GM21360 (cell line): Measurements from ENCODE around the gene SLC20A1.

Experiments used
- ATAC-seq: cut with Tn5 transposase; IDR thresholded peaks from one replicate; pipeline ENCODE4 v1.9.1; 2021; ENCODE audit warnings: mild to moderate bottlenecking, moderate library complexity; ENCODE audit not compliant: unreplicated experiment

SLC20A1 gene

DNA sequence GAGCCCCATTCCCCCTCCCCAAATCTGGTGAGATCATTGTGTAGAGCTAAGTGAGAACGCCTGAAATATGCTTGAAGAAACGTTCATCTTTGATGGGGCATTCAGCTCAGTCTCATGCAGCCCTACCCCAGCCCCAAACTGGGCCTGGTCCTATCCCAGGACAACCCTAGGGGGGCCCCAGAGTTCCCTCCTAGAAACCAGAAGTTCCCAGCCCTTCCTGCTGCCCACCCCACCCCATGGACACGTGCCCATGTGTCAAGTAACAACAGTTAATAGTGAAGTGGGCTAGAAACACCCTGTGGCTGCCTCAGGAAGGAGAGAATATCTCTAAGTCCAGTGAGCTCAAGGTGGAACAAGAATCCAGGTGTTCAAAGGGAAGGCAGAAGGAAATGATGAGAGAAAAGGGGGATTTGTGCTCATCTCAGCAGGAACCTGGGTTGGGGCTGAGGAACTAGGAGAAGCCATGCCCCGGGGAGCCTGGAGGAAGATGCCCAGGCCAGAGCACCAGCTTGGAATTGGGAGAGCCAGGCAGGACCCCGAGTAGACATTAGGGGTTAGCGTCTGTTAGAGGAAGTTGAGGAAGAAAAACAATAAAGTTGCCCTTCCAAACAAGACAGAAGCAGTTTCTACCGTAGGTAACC is 20.1 kb upstream of the SLC20A1 start:
- ATAC-seq: no peak

- no peak for ATAC-seq
Measured at GRCh38 chr2:112626604-112627059, 19.1 kb upstream of the SLC20A1 start.

DNA sequence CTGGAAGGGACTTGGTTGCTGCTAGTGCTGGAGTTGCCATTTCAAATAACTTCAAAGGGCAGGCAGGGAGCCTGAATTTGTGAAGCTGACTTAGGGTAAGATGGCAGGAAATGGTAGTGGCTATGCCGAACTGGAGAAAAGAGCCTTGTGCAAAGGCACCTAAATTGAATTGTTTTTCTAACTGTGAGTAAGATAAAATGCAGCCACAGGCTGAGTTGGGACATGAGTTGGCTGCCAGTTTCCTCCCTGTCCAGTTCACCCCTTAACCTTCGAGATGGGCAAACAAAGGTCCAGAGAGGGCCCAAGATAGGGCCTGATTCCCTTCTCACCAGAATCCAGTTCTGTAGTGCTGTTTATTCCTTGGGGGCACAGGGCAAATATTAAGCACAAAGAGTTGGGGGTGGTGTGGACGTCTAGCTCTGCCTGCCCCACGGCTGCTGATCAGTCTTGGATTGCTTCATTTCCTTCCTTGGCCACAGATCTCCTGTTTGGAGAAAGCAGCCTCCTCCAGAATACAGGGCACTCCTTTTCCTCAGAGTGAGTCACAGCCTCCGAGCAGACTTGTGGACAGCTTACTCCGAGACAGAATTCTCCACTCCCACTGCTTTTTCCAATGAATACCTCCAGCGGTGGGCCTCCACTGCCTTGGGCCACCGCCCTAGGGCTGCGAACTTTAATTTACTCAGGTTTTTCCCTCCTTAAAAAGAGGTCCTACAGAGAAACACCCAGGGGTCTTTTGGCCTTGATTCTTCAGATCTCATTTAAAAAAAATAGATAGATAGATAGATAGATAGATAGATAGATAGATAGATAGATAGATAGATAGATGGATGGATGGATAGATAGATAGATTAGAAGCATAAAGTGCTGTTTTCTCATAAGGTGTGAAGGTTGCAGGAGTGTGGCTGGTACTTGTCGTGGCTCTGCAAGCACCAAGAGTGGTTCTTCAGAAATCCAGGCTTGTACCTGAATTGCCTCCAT is 18.4 kb upstream of the SLC20A1 start:
- ATAC-seq: no peak

DNA sequence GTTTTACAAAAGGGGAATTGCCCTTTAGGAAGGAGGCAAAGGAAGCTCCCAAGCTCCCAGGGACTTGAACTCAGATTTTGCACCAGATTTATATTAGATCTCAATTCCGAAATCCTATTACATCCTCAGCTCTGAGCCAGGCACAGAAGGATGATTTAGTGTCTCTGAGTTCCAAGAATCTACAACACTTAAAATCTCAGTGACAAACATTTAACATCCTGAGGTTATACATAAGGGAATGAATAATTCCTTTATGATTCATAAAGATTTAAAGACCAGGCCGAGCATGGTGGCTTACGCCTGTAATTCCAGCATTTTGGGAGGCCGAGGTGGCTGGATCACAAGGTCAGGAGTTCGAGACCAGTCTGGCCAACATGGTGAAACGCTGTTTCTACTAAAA is 16.5 kb upstream of the SLC20A1 start:
- no peak for ATAC-seq

GRCh38 chr2:112629823-112630222 is 15.9 kb upstream of the SLC20A1 start:
- ATAC-seq: no peak

DNA sequence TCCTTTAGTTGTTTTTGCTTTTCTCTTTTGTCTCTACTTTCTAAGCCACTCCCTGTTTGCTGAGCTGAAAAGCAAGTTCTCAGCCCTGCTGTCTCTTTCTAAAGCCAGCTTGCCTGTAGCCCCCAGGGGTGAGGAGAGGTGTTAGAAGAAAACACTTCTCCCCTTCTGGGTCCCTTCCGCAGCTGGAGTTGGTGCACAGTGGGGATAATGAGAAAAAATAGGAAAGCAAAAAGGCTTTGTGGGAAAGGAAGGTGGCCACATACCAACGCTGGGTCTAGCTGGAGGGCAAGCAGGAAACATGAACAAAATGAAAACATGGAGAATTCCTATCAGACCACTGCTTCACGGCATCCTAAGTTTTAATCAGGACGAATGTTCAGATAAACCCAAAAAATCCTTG is 15.5 kb upstream of the SLC20A1 start:
- ATAC-seq: no peak

DNA sequence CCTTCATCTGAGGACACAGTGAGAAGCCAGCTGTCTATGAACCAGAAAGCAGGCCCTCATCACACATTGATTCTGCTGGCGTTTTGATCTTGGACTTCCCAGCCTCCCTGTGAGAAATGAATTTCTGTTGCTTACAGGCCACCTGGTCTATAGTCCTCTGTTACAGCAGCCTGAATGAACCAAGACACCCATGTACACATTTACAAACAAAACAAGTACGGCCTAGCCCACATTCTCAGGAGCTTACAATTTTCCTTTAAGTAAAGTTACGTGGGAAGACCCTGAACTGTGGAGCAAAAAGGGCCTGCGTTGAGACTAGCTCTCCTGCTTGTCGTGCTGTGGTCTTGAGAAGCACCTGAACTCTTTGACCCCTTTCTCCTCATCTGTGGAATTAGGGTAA is 12.0 kb upstream of the SLC20A1 start:
- ATAC-seq: no peak

DNA sequence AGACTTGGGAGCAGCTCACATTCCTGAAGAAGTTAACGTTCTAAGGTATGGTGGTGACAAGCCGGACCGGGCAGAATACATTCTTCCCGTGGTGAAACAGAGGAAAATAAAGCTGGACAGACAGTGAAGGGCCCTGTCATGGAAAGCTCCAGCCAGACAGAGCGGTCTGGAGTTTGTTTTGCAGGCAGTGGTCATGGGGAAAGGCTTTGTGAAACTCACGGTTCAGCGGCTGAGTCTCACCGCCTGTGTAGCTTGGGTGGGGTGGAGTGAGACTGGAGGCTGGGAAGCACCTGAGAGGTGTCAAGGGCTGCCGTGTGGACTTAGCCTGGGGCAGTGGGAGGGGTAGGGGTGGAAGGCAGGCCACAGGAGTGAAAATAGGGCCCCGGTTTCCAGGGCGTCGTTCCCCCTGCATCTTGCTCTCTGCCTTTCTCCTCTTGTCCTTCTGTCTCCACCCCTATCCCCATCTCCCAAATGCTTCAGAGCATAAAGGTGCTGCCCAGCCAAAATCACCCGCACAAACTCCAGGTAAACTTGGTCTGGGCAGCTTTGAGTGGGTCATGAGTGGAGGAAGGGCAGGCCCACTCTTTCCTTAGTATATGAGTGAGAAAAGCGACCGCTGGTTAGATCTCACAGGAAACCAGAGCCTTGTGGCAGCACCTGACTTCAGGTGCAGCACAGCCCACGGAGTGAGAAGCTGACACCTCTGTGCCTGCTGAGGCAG is 11.4 kb upstream of the SLC20A1 start:
- ATAC-seq: no peak

DNA sequence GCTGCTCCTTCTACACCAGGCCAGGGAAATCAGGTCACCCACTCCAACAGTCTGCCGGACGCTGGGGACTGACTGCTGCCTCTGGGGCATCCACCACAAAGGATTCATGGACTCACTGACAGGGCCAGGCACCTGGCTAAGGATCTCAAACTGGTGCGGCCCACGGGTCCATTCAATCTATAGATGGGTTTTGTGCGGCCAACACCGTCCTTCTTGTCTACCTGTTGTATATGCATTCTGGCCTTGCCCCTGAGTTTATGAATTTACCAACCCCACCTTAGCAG is 10.9 kb upstream of the SLC20A1 start:
- no peak for ATAC-seq

GRCh38 chr2:112636605-112637288 is 9.0 kb upstream of the SLC20A1 start:
- ATAC-seq: no peak

DNA sequence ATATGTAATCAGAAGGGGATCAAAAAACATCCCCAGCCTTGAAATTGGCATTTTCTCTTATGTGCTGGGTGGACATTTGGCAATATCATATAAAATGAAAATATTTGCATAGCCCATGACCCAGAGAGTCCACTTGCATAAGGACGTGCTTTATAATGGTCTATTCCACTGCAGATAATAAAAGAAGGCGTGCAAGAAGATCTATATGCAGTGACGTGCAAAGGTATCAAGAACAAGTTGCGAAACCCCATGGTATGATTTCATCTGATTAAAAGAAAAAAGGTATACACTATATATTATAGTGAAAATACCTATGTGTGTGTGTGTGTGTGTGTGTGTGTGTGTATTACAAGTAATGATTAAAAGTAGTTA is 8.5 kb upstream of the SLC20A1 start:
- no peak for ATAC-seq

- no peak for ATAC-seq
Measured at GRCh38 chr2:112639936-112640335, 5.8 kb upstream of the SLC20A1 start.

- ATAC-seq: no peak
Measured at GRCh38 chr2:112640467-112640799, 5.3 kb upstream of the SLC20A1 start.

DNA sequence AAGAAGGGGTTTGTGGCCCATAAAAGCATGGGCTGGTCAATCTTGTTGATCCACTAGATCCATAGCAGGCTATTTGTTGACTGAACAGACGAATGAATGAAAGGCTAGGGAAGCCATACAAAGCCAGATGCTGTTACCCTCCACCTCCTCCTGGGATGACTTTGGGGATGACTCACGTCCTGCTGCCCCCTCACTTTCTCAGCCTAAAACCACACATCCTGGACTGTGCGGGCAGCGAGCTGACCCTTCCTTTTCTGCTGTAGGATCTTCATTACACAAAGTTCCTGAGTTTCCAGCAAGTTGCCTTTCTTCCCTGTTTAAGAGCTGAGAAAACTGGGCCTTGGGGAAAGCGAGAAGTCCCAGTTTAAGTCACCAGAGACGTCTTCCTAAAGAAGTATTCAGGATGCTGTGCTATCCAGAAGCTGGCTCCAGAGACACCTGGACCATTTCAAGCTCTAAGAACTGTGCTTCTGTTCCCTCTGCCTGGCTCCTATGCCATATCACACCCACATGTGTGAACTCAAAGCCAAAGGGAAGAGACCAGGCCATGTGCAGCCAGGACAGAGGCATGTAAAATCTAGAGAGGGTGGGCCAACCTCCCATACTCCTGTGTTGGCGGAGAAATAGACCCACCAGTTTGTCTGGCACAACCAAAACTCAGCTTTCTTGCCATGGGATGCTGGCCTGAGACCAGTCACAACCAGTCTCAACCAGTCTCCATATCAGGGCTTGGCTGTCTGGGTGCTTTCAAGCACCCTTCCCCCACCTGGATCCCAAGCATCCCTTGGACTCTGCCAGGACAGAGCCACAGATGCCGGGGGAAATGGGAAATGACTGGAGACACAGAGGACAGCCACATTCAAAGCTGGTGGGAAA is 4.7 kb upstream of the SLC20A1 start:
- ATAC-seq: no peak

DNA sequence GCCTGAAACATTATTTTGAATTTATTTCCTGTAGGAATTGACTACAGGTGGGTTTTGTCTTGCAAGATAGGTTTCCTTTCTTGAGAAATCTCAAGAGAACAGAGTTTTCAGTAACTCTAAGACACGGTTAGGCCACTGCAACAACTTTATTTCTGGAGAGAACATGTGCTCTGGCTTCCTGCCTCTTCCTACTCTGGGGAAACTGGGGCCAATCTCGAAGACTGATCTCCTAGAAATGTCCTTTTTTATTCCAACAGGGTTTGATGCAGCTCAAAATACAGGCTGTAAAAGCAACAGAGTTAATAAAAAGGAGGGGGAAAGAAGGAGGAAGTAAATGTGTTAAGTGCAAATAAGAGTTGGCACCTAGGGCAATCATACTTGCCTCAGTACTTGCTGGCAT is 4.0 kb upstream of the SLC20A1 start:
- no peak for ATAC-seq

GRCh38 chr2:112642561-112642960 is 3.2 kb upstream of the SLC20A1 start:
- no peak for ATAC-seq

GRCh38 chr2:112642966-112643365 is 2.8 kb upstream of the SLC20A1 start:
- ATAC-seq: no peak

- no peak for ATAC-seq
Measured at GRCh38 chr2:112643488-112643887, 2.3 kb upstream of the SLC20A1 start.

DNA sequence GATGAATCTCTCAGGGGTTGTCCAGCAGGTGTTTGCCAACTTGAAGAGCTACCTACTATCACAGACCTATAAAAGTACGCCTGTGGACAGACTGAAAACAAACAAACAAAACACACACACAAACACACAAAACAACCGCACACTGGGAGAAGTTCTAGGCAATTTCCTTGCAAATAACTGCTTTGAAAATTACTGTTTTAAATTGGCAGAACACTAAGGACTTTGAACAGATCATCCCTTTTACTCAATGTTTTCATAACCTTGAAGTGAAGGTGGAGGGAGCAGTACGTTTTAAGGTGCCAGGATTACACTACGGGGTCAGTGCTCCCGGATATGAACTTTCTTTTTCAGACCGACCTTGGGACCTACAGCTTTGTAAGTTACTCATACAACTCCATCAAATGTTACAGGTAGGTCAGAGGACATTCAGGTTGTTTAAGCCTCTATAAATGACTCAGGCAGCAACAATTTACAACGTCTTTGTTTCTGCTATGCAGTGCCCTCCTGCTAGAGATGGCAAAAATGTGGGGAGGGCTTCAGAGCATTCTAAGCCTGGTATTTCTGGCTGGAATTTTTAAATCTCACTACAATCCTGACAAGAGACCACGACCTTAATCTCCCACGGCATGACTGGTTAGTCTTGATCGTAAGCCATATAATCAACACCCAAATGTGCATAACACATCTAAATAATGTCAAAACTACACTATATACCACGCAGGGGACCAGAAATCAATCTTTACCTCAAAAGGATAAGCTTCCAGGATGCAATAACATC is 1.4 kb upstream of the SLC20A1 start:
- no peak for ATAC-seq

DNA sequence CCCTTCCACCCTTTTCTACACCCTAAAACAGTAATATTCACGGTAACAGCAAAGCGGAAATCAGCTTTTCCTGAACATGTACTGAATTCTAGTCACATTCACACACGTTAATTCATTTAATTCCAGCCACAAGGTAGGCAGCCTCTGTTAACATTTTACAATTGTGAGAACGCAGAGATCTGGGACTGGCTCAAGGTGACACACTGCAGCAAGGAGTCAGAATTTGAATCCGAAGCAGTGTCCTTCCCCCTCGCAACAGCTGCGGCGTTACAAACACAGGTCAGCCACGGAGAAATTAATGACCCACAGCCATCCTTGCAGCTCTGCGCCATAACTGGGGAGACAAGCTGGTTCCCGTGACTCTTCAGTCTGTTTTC is 818 bp upstream of the SLC20A1 start:
- ATAC-seq: no peak
